ENCODE data around the gene ADIPOR2. TPM values are rescaled to one million over a fixed set of nuclear protein-coding genes. Genes with fewer than 3 reads are reported as not detected.

Gene ADIPOR2
- total and polyA plus RNA-seq, 12 donors, result 18.5 to 47.7 (median 41.6) TPM

DNA sequence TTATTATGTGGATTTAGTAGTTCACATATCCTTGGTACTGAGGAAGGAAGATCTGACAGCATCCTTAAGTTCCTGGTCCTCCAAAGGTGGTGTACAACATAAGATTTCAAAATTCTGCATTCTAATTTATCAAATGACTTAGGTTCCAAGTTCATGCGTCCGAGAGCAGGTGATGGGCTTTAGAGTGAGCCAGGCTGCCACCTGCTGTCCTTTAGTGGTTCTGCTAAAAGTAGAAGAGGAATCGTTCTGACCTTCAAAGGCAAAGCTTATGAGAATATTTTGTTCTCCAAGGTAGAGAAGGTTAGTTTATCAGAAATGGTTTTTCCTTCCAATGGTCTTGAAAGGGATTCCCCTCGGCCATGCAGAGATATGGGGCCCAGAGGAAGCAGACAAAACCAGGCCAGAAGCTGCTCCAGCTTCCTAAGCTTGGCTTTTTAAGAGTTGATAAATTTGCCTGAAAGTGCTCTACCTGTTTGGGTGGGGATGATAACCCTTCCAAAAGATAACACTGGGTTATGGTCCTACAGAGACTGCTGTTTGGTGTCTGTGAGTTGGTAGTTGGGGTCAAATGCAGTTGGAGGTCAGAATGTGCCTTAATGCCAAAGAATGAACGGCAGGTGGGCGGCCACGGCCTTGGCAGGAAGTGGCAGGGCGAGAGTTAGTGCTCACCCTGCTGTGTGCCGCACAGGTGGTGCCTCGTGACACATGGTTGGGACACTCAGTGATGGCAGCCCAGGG, 100.4 kb downstream of the ADIPOR2 start:
- peaks cover 0 to 47% (median 33%) of the 10 kb centered on the region in 9 donors for H3K4me1 ChIP-seq
- intact Hi-C loops (cut with DNase I), result loop anchor here in 9 of 10 donors (1.0 to 10.0 kb wide), 10 partner anchors 136 to 794 kb away; no protein-coding TSS in a partner anchor
- 45 to 52% methylated on average over 10 of the region's 10 CpGs for WGBS, 2 donors
- DNase-seq (peak in 1 of 2 donors; percentile 64), ATAC-seq (peak in 5 of 8 donors; percentile 16 to 49 (median 35))
- TF ChIP-seq, protein P1, sequence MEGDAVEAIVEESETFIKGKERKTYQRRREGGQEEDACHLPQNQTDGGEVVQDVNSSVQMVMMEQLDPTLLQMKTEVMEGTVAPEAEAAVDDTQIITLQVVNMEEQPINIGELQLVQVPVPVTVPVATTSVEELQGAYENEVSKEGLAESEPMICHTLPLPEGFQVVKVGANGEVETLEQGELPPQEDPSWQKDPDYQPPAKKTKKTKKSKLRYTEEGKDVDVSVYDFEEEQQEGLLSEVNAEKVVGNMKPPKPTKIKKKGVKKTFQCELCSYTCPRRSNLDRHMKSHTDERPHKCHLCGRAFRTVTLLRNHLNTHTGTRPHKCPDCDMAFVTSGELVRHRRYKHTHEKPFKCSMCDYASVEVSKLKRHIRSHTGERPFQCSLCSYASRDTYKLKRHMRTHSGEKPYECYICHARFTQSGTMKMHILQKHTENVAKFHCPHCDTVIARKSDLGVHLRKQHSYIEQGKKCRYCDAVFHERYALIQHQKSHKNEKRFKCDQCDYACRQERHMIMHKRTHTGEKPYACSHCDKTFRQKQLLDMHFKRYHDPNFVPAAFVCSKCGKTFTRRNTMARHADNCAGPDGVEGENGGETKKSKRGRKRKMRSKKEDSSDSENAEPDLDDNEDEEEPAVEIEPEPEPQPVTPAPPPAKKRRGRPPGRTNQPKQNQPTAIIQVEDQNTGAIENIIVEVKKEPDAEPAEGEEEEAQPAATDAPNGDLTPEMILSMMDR (IDR thresholded peaks at IDR 0.05), result peak; percentile 68 to 89 (median 80)
- no peaks in the 10 kb centered on the region for H3K9me3 ChIP-seq
- no peaks in the 10 kb centered on the region for H3K27me3 ChIP-seq
- peak overlapping the region in 2 of 10 donors; percentile 16 to 26 for H3K27ac ChIP-seq
- H3K36me3 ChIP-seq, result peaks cover 0 to 26% (median 13%) of the 10 kb centered on the region in 9 donors
- no peak overlapping the region for H3K4me3 ChIP-seq

DNA sequence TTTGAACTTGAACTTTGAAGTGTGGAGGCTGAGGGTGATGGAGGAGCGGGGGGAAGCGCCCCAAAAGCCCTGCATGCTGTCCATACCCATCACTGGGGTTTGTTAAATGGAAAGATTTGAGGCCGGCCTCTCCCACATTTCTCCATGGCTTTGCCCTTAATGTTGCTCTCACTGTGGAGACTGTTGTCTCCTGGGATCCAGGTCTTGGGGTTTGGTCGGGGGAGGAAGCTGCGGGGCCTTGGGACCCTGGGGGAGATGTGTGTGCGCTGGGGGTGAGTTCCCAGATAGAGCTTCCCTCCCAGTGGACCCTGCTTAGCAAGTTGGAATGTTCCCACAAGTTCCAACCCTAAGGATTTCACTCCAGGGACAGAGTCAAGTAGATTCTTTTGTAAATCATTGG, 101.5 kb downstream of the ADIPOR2 start:
- Histone ChIP-seq H3K27ac (peak overlapping the region in 2 of 10 donors; percentile 11 to 88), H3K27me3 (no peaks in the 10 kb centered on the region), H3K9me3 (no peaks in the 10 kb centered on the region), H3K36me3 (peaks cover 0 to 15% (median 4%) of the 10 kb centered on the region in 9 donors), H3K4me1 (peaks cover 3 to 58% (median 38%) of the 10 kb centered on the region in 9 donors), H3K4me3 (no peak overlapping the region)
- DNase-seq (no peak), ATAC-seq (no peak)
- 78 to 80% methylated on average over 6 of the region's 6 CpGs for WGBS, 2 donors
- TF ChIP-seq, protein P1 (IDR thresholded peaks at IDR 0.05), result no peak
- intact Hi-C loops (cut with DNase I), result loop anchor here in 7 of 10 donors (5.0 to 10.0 kb wide), 5 partner anchors 160 to 792 kb away; no protein-coding TSS in a partner anchor

DNA sequence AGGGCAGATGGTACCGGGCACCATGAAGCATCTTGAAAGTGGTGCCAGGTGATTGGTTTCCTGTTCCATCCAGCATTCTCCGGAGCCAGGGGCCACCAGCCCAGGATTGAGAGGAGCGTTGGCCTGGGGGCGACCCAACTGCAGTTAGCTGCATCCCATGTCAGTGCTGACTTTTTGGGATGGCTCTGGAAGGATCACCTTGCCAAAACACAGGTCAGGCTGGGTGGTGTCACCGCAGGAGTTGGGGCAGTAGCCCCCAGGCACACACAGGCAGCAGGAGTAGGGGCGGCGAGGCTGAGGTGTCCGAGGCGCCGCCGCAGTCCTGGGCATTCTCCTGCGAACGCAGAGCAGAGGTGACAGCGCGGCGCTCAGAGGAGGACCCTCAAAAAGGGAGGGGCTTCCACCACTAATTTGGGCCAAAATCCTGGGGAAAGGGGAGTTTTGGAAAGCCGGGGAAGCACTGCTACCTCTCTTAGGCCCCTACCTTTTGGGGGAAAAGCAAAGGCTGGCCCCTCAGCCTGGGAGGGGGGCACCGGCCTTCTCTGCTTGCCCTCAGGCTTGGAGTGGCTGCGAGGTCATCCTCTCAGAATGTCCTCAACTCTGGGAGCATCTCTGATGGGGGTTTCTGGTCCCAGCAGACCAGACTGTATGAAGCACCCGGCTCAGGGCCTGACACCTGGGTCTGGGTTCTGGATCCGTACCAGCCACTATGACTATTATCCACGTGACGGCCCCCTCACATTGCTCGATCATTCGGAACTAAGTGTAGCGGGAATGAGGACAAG, 102.7 kb downstream of the ADIPOR2 start:
- intact Hi-C loops (cut with DNase I), result loop anchor here in 7 of 10 donors (2.0 to 10.0 kb wide), 6 partner anchors 145 to 791 kb away; no protein-coding TSS in a partner anchor
- no peak for DNase-seq
- no peak for ATAC-seq

More for the DNA sequence above, 102.7 kb downstream of the ADIPOR2 start:
- peaks cover 0 to 3% (median 0%) of the 10 kb centered on the region in 9 donors for H3K36me3 ChIP-seq
- H3K4me3 ChIP-seq, result no peak overlapping the region
- no peaks in the 10 kb centered on the region for H3K27me3 ChIP-seq
- TF ChIP-seq, protein P1 (IDR thresholded peaks at IDR 0.05), result no peak
- H3K9me3 ChIP-seq, result no peaks in the 10 kb centered on the region
- peak overlapping the region in 7 of 10 donors; percentile 40 to 88 (median 75) for H3K27ac ChIP-seq
- WGBS, 2 donors, result 90 to 92% methylated on average over 26 of the region's 26 CpGs
- peaks cover 3 to 59% (median 38%) of the 10 kb centered on the region in 9 donors for H3K4me1 ChIP-seq
